Stimulated activated CD8-positive, alpha-beta memory T cell treated with anti-CD3 and anti-CD28 coated beads, Interleukin-12 subunit alpha, Interleukin-12 subunit beta, amount 100 ng/mL, for 24 hours (primary cell): ENCODE results near the gene MYL10.

ENCODE experiments used
- DNase-seq: peaks from one replicate; pipeline ENCODE4 v3.0.0-alpha.2; 2020; ENCODE audit errors: extremely low read depth

Gene MYL10

GRCh38 chr7:101567230-101567629 is 61.9 kb downstream of the MYL10 start:
- no peak for DNase-seq

- DNase-seq, result no peak
These were observed 63.4 kb downstream of the MYL10 start for GRCh38 chr7:101565601-101566209.

GRCh38 chr7:101564778-101565211 is 64.3 kb downstream of the MYL10 start:
- DNase-seq, result no peak

GRCh38 chr7:101563943-101564777 is 64.9 kb downstream of the MYL10 start:
- DNase-seq, result no peak
